Mesendoderm (in vitro differentiated cells): ENCODE results near the gene NIPBL.

Experiments used
- DNase-seq: peaks from one replicate; pipeline ENCODE4 v3.0.0; 2013
- H2AK5ac ChIP-seq: 2 replicates; pipeline ENCODE4 v1.6.1; 2013; ENCODE audit warnings: low read length, inconsistent platforms
- H2BK120ac ChIP-seq: 2 replicates; pipeline ENCODE4 v1.6.1; 2013; ENCODE audit warnings: low read depth, mild to moderate bottlenecking, low read length, moderate library complexity, mixed read lengths
- H2BK15ac ChIP-seq: replicated peaks from 2 replicates; pipeline ENCODE4 v1.6.1; 2013; ENCODE audit warnings: low read depth, mild to moderate bottlenecking, moderate library complexity
- H2BK5ac ChIP-seq: 2 replicates; pipeline ENCODE4 v1.6.1; 2013; ENCODE audit warnings: low read length, inconsistent platforms
- H3K18ac ChIP-seq: 2 replicates; pipeline ENCODE4 v1.6.1; 2013; ENCODE audit warnings: mild to moderate bottlenecking, low read length, mixed read lengths
- H3K23ac ChIP-seq: one replicate; pipeline ENCODE4 v1.6.1; 2013; ENCODE audit warnings: low read length
- H3K27ac ChIP-seq: 2 replicates; pipeline ENCODE4 v1.5.1; 2013; ENCODE audit warnings: low read depth, mild to moderate bottlenecking, inconsistent platforms, low read length, moderate library complexity
- H3K27me3 ChIP-seq: 2 replicates; pipeline ENCODE4 v1.6.1; 2013; ENCODE audit warnings: low read length, control low read depth, mild to moderate bottlenecking, inconsistent platforms; ENCODE audit not compliant: insufficient read depth, poor library complexity
- H3K36me3 ChIP-seq: 2 replicates; pipeline ENCODE4 v1.6.1; 2013; ENCODE audit warnings: low read length, inconsistent platforms; ENCODE audit not compliant: control insufficient read depth, insufficient read depth
- H3K4ac ChIP-seq: one replicate; pipeline ENCODE4 v1.6.1; 2013; ENCODE audit warnings: low read depth, mild to moderate bottlenecking, low read length, moderate library complexity
- H3K4me1 ChIP-seq: 2 replicates; pipeline ENCODE4 v1.6.1; 2013; ENCODE audit warnings: low read depth, low read length, inconsistent platforms; ENCODE audit not compliant: control insufficient read depth
- H3K4me2 ChIP-seq: 2 replicates; pipeline ENCODE4 v1.6.1; 2013; ENCODE audit warnings: low read length
- H3K4me3 ChIP-seq: 2 replicates; pipeline ENCODE4 v1.5.1; 2013; ENCODE audit warnings: mild to moderate bottlenecking, low read length
- H3K56ac ChIP-seq: one replicate; pipeline ENCODE4 v1.6.1; 2013; ENCODE audit warnings: low read length
- H3K79me1 ChIP-seq: 2 replicates; pipeline ENCODE4 v1.6.1; 2013; ENCODE audit warnings: low read length, inconsistent platforms
- H3K79me2 ChIP-seq: 2 replicates; pipeline ENCODE4 v1.6.1; 2013; ENCODE audit warnings: mild to moderate bottlenecking, low read length; ENCODE audit not compliant: control insufficient read depth, insufficient read depth
- H3K9ac ChIP-seq: 2 replicates; pipeline ENCODE4 v1.6.1; 2013; ENCODE audit warnings: low read length, inconsistent platforms
- H4K5ac ChIP-seq: one replicate; pipeline ENCODE4 v1.6.1; 2013; ENCODE audit warnings: low read length
- H4K8ac ChIP-seq: one replicate; pipeline ENCODE4 v1.6.1; 2013; ENCODE audit warnings: low read depth, mild to moderate bottlenecking, control low read depth, low read length, moderate library complexity
- whole genome bisulfite sequencing: extraction: QIAGEN DNeasy Blood & Tissue Kit; methylation state at CpG from one replicate; pipeline ENCODE4 v1.1.7; 2013; ENCODE audit warnings: low lambda C conversion rate, missing lambda C conversion rate; ENCODE audit not compliant: insufficient coverage; ENCODE audit errors: extremely low coverage; 5-methylcytosine and 5-hydroxymethylcytosine counted together

The NIPBL gene

DNA sequence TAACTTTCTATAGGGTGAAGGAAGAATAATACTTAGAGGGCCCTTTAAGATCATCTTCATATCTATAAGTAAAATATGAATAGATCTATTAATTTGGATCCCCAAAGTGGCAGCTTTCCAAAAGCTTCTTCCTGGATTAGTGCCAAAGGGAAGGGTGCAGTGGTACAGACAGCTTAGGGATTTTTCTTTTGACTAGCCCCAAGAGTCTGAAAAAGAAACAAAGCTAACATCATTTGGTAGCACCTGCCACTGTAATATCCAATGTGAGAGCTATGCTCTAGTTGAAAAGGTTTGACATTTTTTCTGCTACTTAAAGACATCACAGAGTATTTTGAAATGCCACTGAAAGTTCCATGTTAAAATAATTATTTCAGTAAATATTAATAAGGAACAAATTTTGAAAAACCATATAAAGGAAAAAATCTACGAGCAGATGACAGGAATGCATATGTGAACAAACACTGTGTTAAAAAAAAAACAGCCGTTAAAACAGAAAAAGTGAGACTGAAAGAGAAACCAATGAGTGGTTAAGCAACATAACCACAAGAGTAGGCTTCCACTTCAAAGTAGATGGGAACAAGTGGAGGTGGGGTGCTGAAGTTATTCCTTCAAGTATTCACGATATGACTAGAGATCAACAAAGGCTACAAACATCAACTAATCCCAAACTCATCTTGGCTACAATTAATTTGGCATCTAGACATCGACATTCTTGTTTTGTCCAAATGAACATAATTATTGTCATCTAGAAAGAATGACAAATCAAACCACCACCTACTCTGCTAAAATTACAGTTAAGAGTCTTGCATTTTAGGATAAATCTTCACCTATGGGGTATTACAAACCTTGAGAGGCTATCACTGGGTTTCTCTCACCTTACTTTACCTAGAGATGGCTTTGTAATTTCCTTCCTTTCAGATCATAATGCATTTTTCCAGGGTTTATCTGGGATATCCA lies 235.1 kb downstream of the NIPBL start:
- Histone ChIP-seq H2BK120ac (no peak overlapping the region), H3K9ac (no peak overlapping the region), H4K8ac (no peak overlapping the region), H3K18ac (no peak overlapping the region), H2BK15ac (no peak overlapping the region), H3K56ac (no peak overlapping the region), H2AK5ac (no peak overlapping the region), H3K23ac (no peak overlapping the region), H3K27ac (no peak overlapping the region), H4K5ac (no peak overlapping the region), H3K4me1 (no peaks in the 10 kb centered on the region), H2BK5ac (no peak overlapping the region), H3K4me2 (no peak overlapping the region), H3K4me3 (no peak overlapping the region), H3K36me3 (no peaks in the 10 kb centered on the region), H3K4ac (no peak overlapping the region), H3K79me2 (no peaks in the 10 kb centered on the region), H3K79me1 (no peaks in the 10 kb centered on the region), H3K27me3 (no peaks in the 10 kb centered on the region)
- no peak for DNase-seq
- no CpG with 5 or more reads among the region's 4 CpGs for WGBS

DNA sequence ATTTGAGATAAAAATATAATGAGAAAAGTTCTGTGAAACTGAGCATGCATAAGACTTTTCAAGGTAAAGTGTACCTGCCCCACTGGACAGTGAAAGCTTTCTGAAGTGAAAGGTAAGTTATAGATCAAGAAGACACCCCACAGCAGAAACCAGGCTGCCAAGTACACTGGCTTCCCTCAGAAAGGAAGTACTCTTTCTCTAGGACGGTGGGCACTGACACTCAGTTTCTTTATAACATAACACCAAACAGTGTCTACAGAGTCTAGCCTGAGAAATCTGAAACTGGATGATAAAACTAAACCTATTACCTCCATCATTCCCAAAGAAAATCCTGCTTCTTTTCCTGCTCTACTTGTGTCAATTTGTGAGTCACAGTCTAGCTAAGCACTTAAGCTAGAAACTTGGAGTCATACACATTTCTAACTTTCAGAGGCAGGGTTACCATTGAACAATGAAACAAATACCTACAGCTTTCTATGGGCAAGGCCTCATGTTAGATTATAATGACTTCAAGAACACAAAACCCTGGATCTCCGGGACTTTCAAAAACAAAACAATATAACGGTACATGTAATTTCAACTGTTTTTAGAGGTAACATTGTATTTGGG lies 235.9 kb downstream of the NIPBL start:
- H3K4me2 ChIP-seq: no peak overlapping the region
- H3K27ac ChIP-seq: no peak overlapping the region
- H3K9ac ChIP-seq: no peak overlapping the region
- WGBS: no CpG with 5 or more reads among the region's 3 CpGs
- H3K79me2 ChIP-seq: no peaks in the 10 kb centered on the region
- H3K79me1 ChIP-seq: no peaks in the 10 kb centered on the region
- no peak overlapping the region for H3K4ac ChIP-seq
- no peak overlapping the region for H3K23ac ChIP-seq
- no peak overlapping the region for H3K56ac ChIP-seq
- H4K8ac ChIP-seq: no peak overlapping the region
- no peak overlapping the region for H2BK5ac ChIP-seq
- H3K36me3 ChIP-seq: no peaks in the 10 kb centered on the region
- no peak overlapping the region for H3K18ac ChIP-seq
- H2BK15ac ChIP-seq: no peak overlapping the region
- no peak overlapping the region for H3K4me3 ChIP-seq
- no peak overlapping the region for H4K5ac ChIP-seq
- no peak for DNase-seq
- no peak overlapping the region for H2BK120ac ChIP-seq
- no peaks in the 10 kb centered on the region for H3K4me1 ChIP-seq
- H2AK5ac ChIP-seq: no peak overlapping the region
- no peaks in the 10 kb centered on the region for H3K27me3 ChIP-seq
